Smooth muscle cell of the brain vasculature (primary cell): ENCODE data around the gene DLK1.

Experiments
- DNase-seq: peaks from one replicate; pipeline ENCODE4 v3.0.0-alpha.2; 2012; ENCODE audit warnings: low read depth, low spot score

DLK1 gene

GRCh38 chr14:100693877-100694578, 32.7 kb upstream of the DLK1 start:
- DNase-seq: no peak

GRCh38 chr14:100694579-100695422, 31.9 kb upstream of the DLK1 start:
- DNase-seq: no peak

GRCh38 chr14:100695423-100695738, 31.3 kb upstream of the DLK1 start:
- no peak for DNase-seq

- no peak for DNase-seq
These were observed 30.7 kb upstream of the DLK1 start for GRCh38 chr14:100696008-100696407.

- no peak for DNase-seq
These were observed 30.1 kb upstream of the DLK1 start for GRCh38 chr14:100696590-100696989.

GRCh38 chr14:100698066-100698465, 28.6 kb upstream of the DLK1 start:
- DNase-seq: no peak

- DNase-seq: no peak
These were observed 27.8 kb upstream of the DLK1 start for GRCh38 chr14:100698666-100699448.

GRCh38 chr14:100701314-100701713, 25.4 kb upstream of the DLK1 start:
- DNase-seq: no peak

- DNase-seq: no peak
These were observed 24.1 kb upstream of the DLK1 start for GRCh38 chr14:100702590-100702989.

- DNase-seq: no peak
These were observed 23.1 kb upstream of the DLK1 start for GRCh38 chr14:100703386-100704220.

- DNase-seq: no peak
These were observed 20.5 kb upstream of the DLK1 start for GRCh38 chr14:100706200-100706599.

- no peak for DNase-seq
These were observed 19.8 kb upstream of the DLK1 start for GRCh38 chr14:100706860-100707259.

- DNase-seq: no peak
These were observed 18.0 kb upstream of the DLK1 start for GRCh38 chr14:100708425-100709288.

- DNase-seq: no peak
These were observed 17.1 kb upstream of the DLK1 start for GRCh38 chr14:100709289-100710284.

- DNase-seq: no peak
These were observed 16.3 kb upstream of the DLK1 start for GRCh38 chr14:100710391-100710790.

- no peak for DNase-seq
These were observed 15.7 kb upstream of the DLK1 start for GRCh38 chr14:100710826-100711462.

GRCh38 chr14:100711493-100711892, 15.2 kb upstream of the DLK1 start:
- no peak for DNase-seq

- DNase-seq: no peak
These were observed 14.2 kb upstream of the DLK1 start for GRCh38 chr14:100712490-100712889.

GRCh38 chr14:100713705-100714104, 13.0 kb upstream of the DLK1 start:
- no peak for DNase-seq
